ENCODE results near the gene ST3GAL2.

ST3GAL2 gene

DNA sequence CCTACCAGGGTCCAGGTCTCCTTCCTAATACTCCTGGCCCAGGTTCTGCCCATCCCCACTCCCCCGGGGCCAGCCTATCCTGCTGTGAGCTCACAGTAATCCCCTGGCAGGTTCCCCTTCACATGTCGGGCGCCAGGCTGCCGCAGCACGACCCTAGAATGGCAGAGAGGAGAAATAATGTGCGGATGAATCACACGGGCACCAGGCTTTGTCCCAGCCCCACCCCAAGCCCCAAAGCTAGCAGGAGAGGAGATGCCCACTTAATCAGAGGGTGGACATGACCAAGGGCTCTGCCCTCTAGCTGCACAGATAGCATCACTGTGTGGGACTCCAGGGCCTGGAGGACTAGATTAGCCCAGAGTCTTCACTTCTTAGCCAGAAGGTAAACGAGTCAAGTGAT lies 39.5 kb downstream of the ST3GAL2 start:
- TF ChIP-seq FOXM1 (IDR thresholded peaks at IDR 0.05; ENCODE audit: borderline replicate concordance, low read depth) (no peak), ZBTB7A (IDR thresholded peaks at IDR 0.05; ENCODE audit: low read depth) (no peak), TAF1 (IDR thresholded peaks at IDR 0.05; ENCODE audit: low read depth) (no peak), CEBPB (IDR thresholded peaks at IDR 0.05) (no peak), RAD21 (IDR thresholded peaks at IDR 0.05; ENCODE audit: low read depth) (no peak), EP300 (IDR thresholded peaks at IDR 0.05; ENCODE audit: borderline replicate concordance) (no peak), TCF12 (IDR thresholded peaks at IDR 0.05; ENCODE audit: low read depth) (no peak)
- TF ChIP-seq, protein P1, sequence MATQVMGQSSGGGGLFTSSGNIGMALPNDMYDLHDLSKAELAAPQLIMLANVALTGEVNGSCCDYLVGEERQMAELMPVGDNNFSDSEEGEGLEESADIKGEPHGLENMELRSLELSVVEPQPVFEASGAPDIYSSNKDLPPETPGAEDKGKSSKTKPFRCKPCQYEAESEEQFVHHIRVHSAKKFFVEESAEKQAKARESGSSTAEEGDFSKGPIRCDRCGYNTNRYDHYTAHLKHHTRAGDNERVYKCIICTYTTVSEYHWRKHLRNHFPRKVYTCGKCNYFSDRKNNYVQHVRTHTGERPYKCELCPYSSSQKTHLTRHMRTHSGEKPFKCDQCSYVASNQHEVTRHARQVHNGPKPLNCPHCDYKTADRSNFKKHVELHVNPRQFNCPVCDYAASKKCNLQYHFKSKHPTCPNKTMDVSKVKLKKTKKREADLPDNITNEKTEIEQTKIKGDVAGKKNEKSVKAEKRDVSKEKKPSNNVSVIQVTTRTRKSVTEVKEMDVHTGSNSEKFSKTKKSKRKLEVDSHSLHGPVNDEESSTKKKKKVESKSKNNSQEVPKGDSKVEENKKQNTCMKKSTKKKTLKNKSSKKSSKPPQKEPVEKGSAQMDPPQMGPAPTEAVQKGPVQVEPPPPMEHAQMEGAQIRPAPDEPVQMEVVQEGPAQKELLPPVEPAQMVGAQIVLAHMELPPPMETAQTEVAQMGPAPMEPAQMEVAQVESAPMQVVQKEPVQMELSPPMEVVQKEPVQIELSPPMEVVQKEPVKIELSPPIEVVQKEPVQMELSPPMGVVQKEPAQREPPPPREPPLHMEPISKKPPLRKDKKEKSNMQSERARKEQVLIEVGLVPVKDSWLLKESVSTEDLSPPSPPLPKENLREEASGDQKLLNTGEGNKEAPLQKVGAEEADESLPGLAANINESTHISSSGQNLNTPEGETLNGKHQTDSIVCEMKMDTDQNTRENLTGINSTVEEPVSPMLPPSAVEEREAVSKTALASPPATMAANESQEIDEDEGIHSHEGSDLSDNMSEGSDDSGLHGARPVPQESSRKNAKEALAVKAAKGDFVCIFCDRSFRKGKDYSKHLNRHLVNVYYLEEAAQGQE (IDR thresholded peaks at IDR 0.05; ENCODE audit: low read depth): no peak
- TF ChIP-seq, protein P2, sequence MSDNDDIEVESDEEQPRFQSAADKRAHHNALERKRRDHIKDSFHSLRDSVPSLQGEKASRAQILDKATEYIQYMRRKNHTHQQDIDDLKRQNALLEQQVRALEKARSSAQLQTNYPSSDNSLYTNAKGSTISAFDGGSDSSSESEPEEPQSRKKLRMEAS (IDR thresholded peaks at IDR 0.05): no peak
- TF ChIP-seq, protein P3, sequence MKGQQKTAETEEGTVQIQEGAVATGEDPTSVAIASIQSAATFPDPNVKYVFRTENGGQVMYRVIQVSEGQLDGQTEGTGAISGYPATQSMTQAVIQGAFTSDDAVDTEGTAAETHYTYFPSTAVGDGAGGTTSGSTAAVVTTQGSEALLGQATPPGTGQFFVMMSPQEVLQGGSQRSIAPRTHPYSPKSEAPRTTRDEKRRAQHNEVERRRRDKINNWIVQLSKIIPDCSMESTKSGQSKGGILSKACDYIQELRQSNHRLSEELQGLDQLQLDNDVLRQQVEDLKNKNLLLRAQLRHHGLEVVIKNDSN (IDR thresholded peaks at IDR 0.05): no peak

DNA sequence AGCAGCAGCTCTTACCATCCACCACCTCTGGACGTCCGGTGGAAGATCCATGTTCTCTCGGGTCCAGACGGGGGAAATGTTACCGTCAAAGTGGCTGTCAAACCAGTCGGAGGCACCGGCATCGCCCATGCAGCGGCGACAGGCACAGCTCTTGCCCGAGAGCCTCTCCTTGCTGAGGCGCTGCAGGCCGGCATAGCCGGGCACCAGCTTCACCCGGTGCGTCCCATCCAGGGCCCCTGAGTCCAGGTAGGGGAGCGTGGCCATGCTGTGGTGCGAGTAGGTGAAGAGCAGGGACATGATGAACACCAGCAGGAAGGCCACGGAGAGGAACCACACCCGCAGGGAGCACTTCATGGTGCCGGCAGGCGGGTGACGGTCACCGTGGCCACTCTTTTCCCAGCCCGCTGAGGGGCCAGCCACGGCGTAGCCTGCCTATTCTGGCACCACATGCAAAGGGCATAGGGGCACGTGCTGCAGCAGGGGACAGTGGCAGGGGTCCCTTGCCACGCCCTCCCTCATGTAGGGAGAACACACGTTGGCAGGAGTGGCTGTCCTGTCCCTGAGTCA lies 40.6 kb downstream of the ST3GAL2 start:
- TF ChIP-seq ZBTB7A (IDR thresholded peaks at IDR 0.05; ENCODE audit: low read depth): no peak
- TF ChIP-seq, protein P3 (IDR thresholded peaks at IDR 0.05): no peak
- TF ChIP-seq, protein P2 (IDR thresholded peaks at IDR 0.05): no peak
- no peak for TF ChIP-seq RAD21 (IDR thresholded peaks at IDR 0.05; ENCODE audit: low read depth)
- no peak for TF ChIP-seq CEBPB (IDR thresholded peaks at IDR 0.05)
- no peak for TF ChIP-seq CREB1 (IDR thresholded peaks at IDR 0.05; ENCODE audit: low read depth)
- TF ChIP-seq TEAD4 (IDR thresholded peaks at IDR 0.05): no peak
- no peak for TF ChIP-seq EP300 (IDR thresholded peaks at IDR 0.05; ENCODE audit: borderline replicate concordance)
- no peak for TF ChIP-seq TCF12 (IDR thresholded peaks at IDR 0.05; ENCODE audit: low read depth)
- TF ChIP-seq TAF1 (IDR thresholded peaks at IDR 0.05; ENCODE audit: low read depth): no peak
- TF ChIP-seq NFIC (IDR thresholded peaks at IDR 0.05): no peak
- no peak for TF ChIP-seq EGR1 (IDR thresholded peaks at IDR 0.05)
- TF ChIP-seq, protein P1 (IDR thresholded peaks at IDR 0.05; ENCODE audit: low read depth): no peak
- no peak for TF ChIP-seq FOXM1 (IDR thresholded peaks at IDR 0.05; ENCODE audit: borderline replicate concordance, low read depth)
- no peak for TF ChIP-seq YY1 (IDR thresholded peaks at IDR 0.05; ENCODE audit: low read depth)

DNA sequence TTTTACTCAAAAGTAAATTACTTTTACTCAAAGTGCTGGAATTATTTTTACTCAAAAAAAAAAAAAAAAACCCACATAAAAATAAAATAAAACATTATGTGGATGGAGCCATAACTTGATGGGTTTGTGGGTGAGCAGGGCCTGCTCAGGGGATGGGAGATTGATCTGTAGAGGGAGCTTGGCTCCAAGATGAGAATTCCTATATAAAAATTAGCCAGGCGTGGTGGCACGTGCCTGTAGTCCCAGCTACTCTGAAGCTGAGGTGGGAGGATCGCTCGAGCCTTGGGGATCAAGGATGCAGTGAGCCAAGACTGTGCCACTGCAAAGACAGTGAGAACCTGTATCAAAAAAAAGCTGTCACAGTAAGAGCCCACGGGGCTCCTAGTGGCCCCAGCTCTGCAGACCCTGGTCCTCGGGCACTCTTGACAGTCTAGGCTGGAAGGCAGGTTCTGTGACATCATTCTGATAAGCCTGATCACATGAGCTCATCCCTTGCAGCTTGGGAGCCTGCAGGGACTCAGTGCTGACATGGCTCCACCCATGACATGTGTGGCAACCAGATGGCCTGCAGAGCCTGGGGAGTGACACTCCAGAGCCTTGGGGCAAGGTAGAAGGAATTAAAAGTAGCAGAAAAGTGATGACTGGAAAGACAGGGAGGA lies 42.5 kb downstream of the ST3GAL2 start:
- TF ChIP-seq EP300 (IDR thresholded peaks at IDR 0.05; ENCODE audit: borderline replicate concordance): no peak
- TF ChIP-seq, protein P2 (IDR thresholded peaks at IDR 0.05): 0 out of 2 replicates have a peak, but pooled peaks have one; percentile 6
- no peak for TF ChIP-seq ZBTB7A (IDR thresholded peaks at IDR 0.05; ENCODE audit: low read depth)
- no peak for TF ChIP-seq TAF1 (IDR thresholded peaks at IDR 0.05; ENCODE audit: low read depth)

DNA sequence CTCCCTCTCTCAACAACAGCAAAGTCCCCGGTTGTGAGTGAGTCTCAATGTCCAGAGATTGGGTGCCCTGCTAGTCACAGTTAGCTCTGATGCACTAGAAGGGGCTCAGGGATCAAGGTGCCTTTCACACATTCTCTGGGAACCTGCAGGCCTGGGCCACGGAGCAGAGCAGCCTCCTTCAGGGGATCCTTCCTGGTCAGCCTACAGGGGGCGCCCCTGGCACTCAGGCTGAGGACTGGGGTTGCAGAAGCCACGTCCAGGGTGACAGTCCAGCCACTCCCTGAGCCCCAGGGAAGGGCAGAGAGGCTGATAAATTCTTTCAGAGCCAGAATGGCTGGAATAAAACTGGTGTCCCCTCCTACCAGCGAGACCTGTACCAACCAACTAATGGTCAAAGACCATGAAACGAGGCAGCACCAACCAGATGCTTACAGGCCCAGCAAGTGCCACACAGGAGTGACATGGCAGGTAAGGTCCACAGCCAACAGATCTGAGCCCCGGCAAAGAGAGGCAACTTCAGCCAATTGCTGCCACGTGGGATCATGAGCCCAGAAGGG lies 43.5 kb downstream of the ST3GAL2 start:
- TF ChIP-seq CEBPB (IDR thresholded peaks at IDR 0.05): no peak
- TF ChIP-seq, protein P2 (IDR thresholded peaks at IDR 0.05): no peak
- peak; percentile 90 for TF ChIP-seq RAD21 (IDR thresholded peaks at IDR 0.05; ENCODE audit: low read depth)
- no peak for TF ChIP-seq CREB1 (IDR thresholded peaks at IDR 0.05; ENCODE audit: low read depth)

DNA sequence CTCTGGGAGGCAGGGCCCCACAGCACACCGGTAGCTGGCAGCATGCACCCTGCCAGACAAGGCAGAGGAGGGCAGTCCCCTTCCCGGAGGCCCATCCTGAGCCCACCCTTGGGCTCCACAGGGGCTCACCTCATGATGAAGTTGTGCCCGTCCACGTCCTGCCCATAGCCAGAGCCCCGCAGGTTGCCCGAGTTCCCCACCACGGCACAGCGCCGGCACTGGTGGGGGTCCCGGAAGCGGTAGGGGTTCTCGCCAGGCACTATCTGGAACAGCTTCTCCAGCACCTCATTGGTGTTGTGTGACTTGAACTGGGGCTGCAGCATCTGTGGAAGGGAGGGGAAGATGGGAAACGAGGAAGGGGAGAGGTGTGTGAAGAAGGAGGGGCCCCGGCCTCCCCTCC lies 44.0 kb downstream of the ST3GAL2 start:
- TF ChIP-seq, protein P2 (IDR thresholded peaks at IDR 0.05): no peak
- TF ChIP-seq FOXM1 (IDR thresholded peaks at IDR 0.05; ENCODE audit: borderline replicate concordance, low read depth) (no peak), NFIC (IDR thresholded peaks at IDR 0.05) (no peak), ZBTB7A (IDR thresholded peaks at IDR 0.05; ENCODE audit: low read depth) (no peak), TCF12 (IDR thresholded peaks at IDR 0.05; ENCODE audit: low read depth) (no peak), EGR1 (IDR thresholded peaks at IDR 0.05) (no peak), TAF1 (IDR thresholded peaks at IDR 0.05; ENCODE audit: low read depth) (no peak), CEBPB (IDR thresholded peaks at IDR 0.05) (no peak), YY1 (IDR thresholded peaks at IDR 0.05; ENCODE audit: low read depth) (no peak), EP300 (IDR thresholded peaks at IDR 0.05; ENCODE audit: borderline replicate concordance) (no peak), CREB1 (IDR thresholded peaks at IDR 0.05; ENCODE audit: low read depth) (no peak), RAD21 (IDR thresholded peaks at IDR 0.05; ENCODE audit: low read depth) (no peak)
- TF ChIP-seq, protein P1 (IDR thresholded peaks at IDR 0.05; ENCODE audit: low read depth): no peak
